Stimulated activated CD8-positive, alpha-beta memory T cell treated with anti-CD3 and anti-CD28 coated beads, Interleukin-7, amount 100 ng/mL, for 1 hour (primary cell): Measurements from ENCODE around the gene ANGEL2.

Experiments used
- DNase-seq, 2 donors: peaks; one replicate each; pipeline ENCODE4 v3.0.0-alpha.2; 2020; ENCODE audit warnings: low read depth in 2 of 2

ANGEL2 gene

GRCh38 chr1:212951947-212952640, 63.6 kb downstream of the ANGEL2 start:
- no peak for DNase-seq

GRCh38 chr1:212951126-212951946, 64.3 kb downstream of the ANGEL2 start:
- DNase-seq = no peak

GRCh38 chr1:212950243-212951125, 65.2 kb downstream of the ANGEL2 start, which contains the start of gene VASH2:
VASH2 (plus strand) TSS chr1:212950541; CDS start chr1:212951543, 1,002 bp downstream.
- DNase-seq = peak; percentile 2 to 20

- no peak for DNase-seq
Measured at GRCh38 chr1:212949771-212950170, 65.9 kb downstream of the ANGEL2 start.

GRCh38 chr1:212946872-212947271, 68.8 kb downstream of the ANGEL2 start:
- no peak for DNase-seq

- DNase-seq = no peak
Measured at GRCh38 chr1:212945463-212946160, 70.1 kb downstream of the ANGEL2 start.

GRCh38 chr1:212945056-212945455, 70.6 kb downstream of the ANGEL2 start:
- no peak for DNase-seq

- no peak for DNase-seq
Measured at GRCh38 chr1:212944229-212944901, 71.3 kb downstream of the ANGEL2 start.

- no peak for DNase-seq
Measured at GRCh38 chr1:212943393-212943710, 72.3 kb downstream of the ANGEL2 start.

GRCh38 chr1:212942679-212943392, 72.8 kb downstream of the ANGEL2 start:
- DNase-seq = no peak
